IMR-90 (cell line): ENCODE measurements around the gene SALL4. TPM values are rescaled to one million over a fixed set of nuclear protein-coding genes. Genes with fewer than 3 reads are reported as not detected.

Source experiments
- ATAC-seq: fragments of 200-7000 bp; cut with Tn5 transposase; 2 replicates; pipeline ENCODE4 v1.9.1; 2020; ENCODE audit warnings: low read depth, mild to moderate bottlenecking, moderate library complexity
- BruUV-seq: library from RNA; stranded (reverse); fragments of 400-500 nt; replicated peaks from 2 replicates; lab custom pipeline; 2021; lab: Mats Ljungman, UMichigan
- CTCF ChIA-PET: fragments of 300-600 bp; formaldehyde crosslinking; extraction: SDS; loops from one replicate; lab custom pipeline; 2021; ENCODE audit warnings: antibody characterized with exemption; lab: Yijun Ruan, JAX
- POLR2A ChIA-PET: fragments of 300-600 bp; sonication (Branson Sonifier 250); formaldehyde crosslinking; loops from one replicate; lab custom pipeline; 2022; ENCODE audit warnings: antibody characterized with exemption; ENCODE audit not compliant: unreplicated experiment; lab: Charles Lee
- DNase-seq: peaks from one replicate; pipeline ENCODE4 v3.0.0; 2013
- H2AFZ ChIP-seq: replicated peaks from 2 replicates; pipeline ENCODE3; 2013; ENCODE audit warnings: low read length, mild to moderate bottlenecking; ENCODE audit not compliant: poor library complexity
- H2AK5ac ChIP-seq: 2 replicates; pipeline ENCODE4 v1.6.1; 2013; ENCODE audit warnings: low read depth, low read length, inconsistent platforms
- H2AK9ac ChIP-seq: replicated peaks from 2 replicates; pipeline ENCODE3; 2013; ENCODE audit warnings: mild to moderate bottlenecking, low read depth, low read length, moderate library complexity; ENCODE audit not compliant: poor library complexity
- H2BK120ac ChIP-seq: 2 replicates; pipeline ENCODE4 v1.6.1; 2013; ENCODE audit warnings: low read depth, low read length, inconsistent platforms
- H2BK15ac ChIP-seq: 3 replicates; pipeline ENCODE4 v1.6.1; 2013; ENCODE audit warnings: low read depth, low read length, inconsistent platforms
- H2BK20ac ChIP-seq: 2 replicates; pipeline ENCODE4 v1.6.1; 2013; ENCODE audit warnings: low read depth, mild to moderate bottlenecking, inconsistent platforms, low read length, moderate library complexity
- H2BK5ac ChIP-seq: 2 replicates; pipeline ENCODE4 v1.6.1; 2013; ENCODE audit warnings: mild to moderate bottlenecking, low read depth, low read length, inconsistent platforms; ENCODE audit not compliant: poor library complexity, severe bottlenecking
- H3K14ac ChIP-seq: replicated peaks from 2 replicates; pipeline ENCODE4 v1.6.1; 2013; ENCODE audit warnings: low read depth, low read length, inconsistent platforms
- H3K18ac ChIP-seq: 2 replicates; pipeline ENCODE4 v1.6.1; 2013; ENCODE audit warnings: low read depth, low read length, control low read depth
- H3K23ac ChIP-seq: 2 replicates; pipeline ENCODE4 v1.6.1; 2013; ENCODE audit warnings: low read depth, low read length, inconsistent platforms
- H3K27ac ChIP-seq: 2 replicates; pipeline ENCODE4 v1.5.1; 2013; ENCODE audit warnings: mild to moderate bottlenecking, control low read depth, low read length; ENCODE audit not compliant: insufficient read depth
- H3K27me3 ChIP-seq: 2 replicates; pipeline ENCODE4 v1.6.1; 2013; ENCODE audit warnings: low read length; ENCODE audit not compliant: control insufficient read depth, insufficient read depth
- H3K36me3 ChIP-seq: 2 replicates; pipeline ENCODE4 v1.6.1; 2013; ENCODE audit warnings: low read length, mixed read lengths; ENCODE audit not compliant: control insufficient read depth, insufficient read depth
- H3K4ac ChIP-seq: 2 replicates; pipeline ENCODE4 v1.6.1; 2013; ENCODE audit warnings: low read depth, low read length, inconsistent platforms
- H3K4me1 ChIP-seq: 2 replicates; pipeline ENCODE4 v1.6.1; 2013; ENCODE audit warnings: low read length, mixed read lengths; ENCODE audit not compliant: control insufficient read depth, insufficient read depth
- H3K4me2 ChIP-seq: 2 replicates; pipeline ENCODE4 v1.6.1; 2013; ENCODE audit warnings: low read depth, mild to moderate bottlenecking, control low read depth, low read length, moderate library complexity
- H3K4me3 ChIP-seq: 2 replicates; pipeline ENCODE4 v1.5.1; 2013; ENCODE audit warnings: low read depth, mild to moderate bottlenecking, control low read depth, low read length, moderate library complexity; ENCODE audit not compliant: insufficient read depth
- H3K56ac ChIP-seq: 2 replicates; pipeline ENCODE4 v1.6.1; 2013; ENCODE audit warnings: low read length, inconsistent platforms; ENCODE audit not compliant: insufficient read depth; ENCODE audit errors: extremely low read depth
- H3K79me1 ChIP-seq, 2 experiments: 2 replicates each; pipeline ENCODE4 v1.6.1; 2013; ENCODE audit warnings: low read length in 2 of 2, inconsistent platforms in 1 of 2, low read depth in 1 of 2
- H3K9ac ChIP-seq: 2 replicates; pipeline ENCODE4 v1.6.1; 2013; ENCODE audit warnings: low read depth, low read length, control low read depth
- H3K9me1 ChIP-seq: 2 replicates; pipeline ENCODE4 v1.6.1; 2013; ENCODE audit warnings: low read length, inconsistent platforms; ENCODE audit not compliant: insufficient read depth
- H3K9me3 ChIP-seq: 2 replicates; pipeline ENCODE4 v1.6.1; 2013; ENCODE audit warnings: low read length; ENCODE audit not compliant: control insufficient read depth, insufficient read depth
- H4K20me1 ChIP-seq: 2 replicates; pipeline ENCODE4 v1.6.1; 2013; ENCODE audit warnings: low read length, inconsistent platforms; ENCODE audit not compliant: insufficient read depth
- H4K5ac ChIP-seq: 2 replicates; pipeline ENCODE4 v1.6.1; 2013; ENCODE audit warnings: mild to moderate bottlenecking, low read depth, low read length, control low read depth
- H4K8ac ChIP-seq, 2 experiments: 2 replicates each; pipeline ENCODE4 v1.6.1; 2013; ENCODE audit warnings: low read depth in 2 of 2, low read length in 2 of 2, control low read depth in 1 of 2, inconsistent platforms in 1 of 2
- H4K91ac ChIP-seq: 2 replicates; pipeline ENCODE4 v1.6.1; 2013; ENCODE audit warnings: low read depth, low read length, inconsistent platforms; ENCODE audit not compliant: insufficient read depth
- CEBPB ChIP-seq: IDR thresholded peaks from 2 replicates; pipeline ENCODE4 v1.6.1; 2012; ENCODE audit warnings: low read depth, low read length, improper control_type of control experiment
- CTCF ChIP-seq: conservative IDR thresholded peaks from 2 replicates; pipeline ENCODE4 v1.5.1; 2012; ENCODE audit warnings: mild to moderate bottlenecking, low read depth, low read length, improper control_type of control experiment
- RAD21 ChIP-seq: IDR thresholded peaks from 2 replicates; pipeline ENCODE4 v1.6.1; 2012; ENCODE audit warnings: low read length, improper control_type of control experiment
- WGBS, 2 experiments: methylation state at CpG; one replicate each; pipeline versions ENCODE4 v1.1.5 to v1.1.7; 2013; ENCODE audit warnings: missing lambda C conversion rate in 2 of 2; ENCODE audit not compliant: insufficient read length in 1 of 2; ENCODE audit errors: extremely low coverage in 2 of 2; 5-methylcytosine and 5-hydroxymethylcytosine counted together
- dilution Hi-C: fragments of 300-500 bp; cut with HindIII; formaldehyde crosslinking; loops from one replicate; pipeline ENCODE4 v1.14.3; 2018; ENCODE audit warnings: low sequenced_read_pairs; ENCODE audit not compliant: unreplicated experiment
- in situ Hi-C: fragments of 300-500 bp; cut with MboI; formaldehyde crosslinking; loops from 3 replicates; pipeline ENCODE4 v1.14.3; 2019; ENCODE audit warnings: low sequenced_read_pairs, inconsistent platforms, mixed read lengths
- intact Hi-C: fragments of 100-400 bp; cut with micrococcal nuclease; formaldehyde crosslinking; loops from 2 replicates; pipeline ENCODE4 v1.10.0; 2022
- polyA plus RNA-seq, 3 experiments: library from polyadenylated mRNA; depleted of rRNA; stranded (reverse); fragments of >200 nt; gene quantifications; 2 replicates each; pipeline ENCODE4 v1.2.3, GENCODE V29; 2012; ENCODE audit warnings: low replicate concordance in 1 of 3
- total RNA-seq: library from RNA; depleted of rRNA; stranded (reverse); fragments of >200 nt; gene quantifications from 2 replicates; pipeline ENCODE4 v1.2.3, GENCODE V29; 2012

The SALL4 gene
- total and polyA plus RNA-seq, 2 of the 4 experiments (the other 2 are of a cell fraction): not detected

GRCh38 chr20:51792960-51793359 is 9.4 kb downstream of the SALL4 start:
- no CpG with 5 or more reads among the region's 7 CpGs for WGBS, 2 experiments
- H4K20me1 ChIP-seq: no peaks in the 10 kb centered on the region
- H3K14ac ChIP-seq: no peak overlapping the region
- intact Hi-C loops (no loop called here), in situ Hi-C loops (no loop called here), dilution Hi-C loops (no loop called here)
- H2BK20ac ChIP-seq: no peak overlapping the region
- no peak overlapping the region for H2AFZ ChIP-seq
- peaks cover 2% of the 10 kb centered on the region; the same call in 1 of the 2 replicates for H3K9me3 ChIP-seq
- DNase-seq (no peak), ATAC-seq (no peak)
- no peak overlapping the region for H3K4me3 ChIP-seq
- H2AK9ac ChIP-seq: no peak overlapping the region
- no peak overlapping the region for H4K91ac ChIP-seq
- H3K18ac ChIP-seq: no peak overlapping the region
- no peak overlapping the region for H3K56ac ChIP-seq
- H3K9me1 ChIP-seq: no peaks in the 10 kb centered on the region
- ChIA-PET POLR2A (no interaction called here), CTCF (no interaction called here)
- no peak for TF ChIP-seq CTCF
- TF ChIP-seq CEBPB: peak; percentile 97
- TF ChIP-seq RAD21: no peak
- no peak overlapping the region for H3K4me2 ChIP-seq
- no peaks in the 10 kb centered on the region for H3K79me1 ChIP-seq
- no TSS peak for BruUV-seq
- H3K4ac ChIP-seq: no peak overlapping the region
- no peak overlapping the region for H2BK120ac ChIP-seq
- H3K9ac ChIP-seq: no peak overlapping the region
- H3K27me3 ChIP-seq: no peaks in the 10 kb centered on the region; the same call in 1 of the 2 replicates
- H3K4me1 ChIP-seq: 0 out of 2 replicates have a peak, but pooled peaks cover 3% of the 10 kb centered on the region
- no peak overlapping the region for H4K8ac ChIP-seq
- no peak overlapping the region for H2AK5ac ChIP-seq
- H4K5ac ChIP-seq: no peak overlapping the region
- H2BK15ac ChIP-seq: no peak overlapping the region
- H3K23ac ChIP-seq: no peak overlapping the region
- no peaks in the 10 kb centered on the region for H3K36me3 ChIP-seq
- no peak overlapping the region for H3K27ac ChIP-seq
- no peak overlapping the region for H2BK5ac ChIP-seq
